HG03521 (cell line): ENCODE data around the gene SLIT3.

Source experiments
- ATAC-seq: cut with Tn5 transposase; IDR thresholded peaks from one replicate; pipeline ENCODE4 v1.9.1; 2021; ENCODE audit warnings: mild to moderate bottlenecking, moderate library complexity; ENCODE audit not compliant: unreplicated experiment

SLIT3 gene

GRCh38 chr5:168847511-168848073 is 453.3 kb downstream of the SLIT3 start:
- ATAC-seq: no peak

GRCh38 chr5:168844922-168845296 is 456.0 kb downstream of the SLIT3 start:
- no peak for ATAC-seq

- no peak for ATAC-seq
These were observed 456.7 kb downstream of the SLIT3 start for GRCh38 chr5:168844016-168844921.

- ATAC-seq: no peak
These were observed 457.5 kb downstream of the SLIT3 start for GRCh38 chr5:168843277-168844015.

GRCh38 chr5:168842571-168843205 is 458.3 kb downstream of the SLIT3 start:
- ATAC-seq: no peak

GRCh38 chr5:168837852-168838251 is 463.1 kb downstream of the SLIT3 start:
- ATAC-seq: no peak

GRCh38 chr5:168836603-168837231 is 464.2 kb downstream of the SLIT3 start:
- no peak for ATAC-seq

- ATAC-seq: no peak
These were observed 467.0 kb downstream of the SLIT3 start for GRCh38 chr5:168833936-168834335.

GRCh38 chr5:168833383-168833782 is 467.6 kb downstream of the SLIT3 start:
- ATAC-seq: no peak

GRCh38 chr5:168832308-168832707 is 468.6 kb downstream of the SLIT3 start:
- ATAC-seq: no peak

- ATAC-seq: no peak
These were observed 469.6 kb downstream of the SLIT3 start for GRCh38 chr5:168831383-168831782.

- no peak for ATAC-seq
These were observed 470.1 kb downstream of the SLIT3 start for GRCh38 chr5:168830833-168831232.

GRCh38 chr5:168829922-168830417 is 471.0 kb downstream of the SLIT3 start:
- ATAC-seq: no peak

- ATAC-seq: no peak
These were observed 471.9 kb downstream of the SLIT3 start for GRCh38 chr5:168829044-168829443.

GRCh38 chr5:168827636-168828035 is 473.3 kb downstream of the SLIT3 start:
- ATAC-seq: no peak

GRCh38 chr5:168826246-168826725 is 474.7 kb downstream of the SLIT3 start:
- no peak for ATAC-seq

GRCh38 chr5:168822745-168823281 is 478.1 kb downstream of the SLIT3 start:
- ATAC-seq: no peak

- ATAC-seq: no peak
These were observed 478.6 kb downstream of the SLIT3 start for GRCh38 chr5:168822248-168822744.

- ATAC-seq: no peak
These were observed 480.1 kb downstream of the SLIT3 start for GRCh38 chr5:168820874-168821273.
